Rectal smooth muscle tissue (tissue), 1 donor: ENCODE results near the gene DUSP5.

Experiments
- H3K27ac ChIP-seq: one replicate; pipeline ENCODE4 v1.7.0; 2013; ENCODE audit warnings: low read depth, low read length, inconsistent platforms
- H3K27me3 ChIP-seq: one replicate; pipeline ENCODE4 v1.7.0; 2013; ENCODE audit warnings: low read length; ENCODE audit not compliant: control insufficient read depth, insufficient read depth
- H3K36me3 ChIP-seq: one replicate; pipeline ENCODE4 v1.7.0; 2013; ENCODE audit warnings: low read length; ENCODE audit not compliant: control insufficient read depth, insufficient read depth
- H3K4me1 ChIP-seq: one replicate; pipeline ENCODE4 v1.7.0; 2013; ENCODE audit warnings: low read length; ENCODE audit not compliant: control insufficient read depth, insufficient read depth
- H3K4me3 ChIP-seq: one replicate; pipeline ENCODE4 v1.7.0; 2013; ENCODE audit warnings: low read length
- H3K9ac ChIP-seq: one replicate; pipeline ENCODE4 v1.7.0; 2013; ENCODE audit warnings: low read length

Gene DUSP5

DNA sequence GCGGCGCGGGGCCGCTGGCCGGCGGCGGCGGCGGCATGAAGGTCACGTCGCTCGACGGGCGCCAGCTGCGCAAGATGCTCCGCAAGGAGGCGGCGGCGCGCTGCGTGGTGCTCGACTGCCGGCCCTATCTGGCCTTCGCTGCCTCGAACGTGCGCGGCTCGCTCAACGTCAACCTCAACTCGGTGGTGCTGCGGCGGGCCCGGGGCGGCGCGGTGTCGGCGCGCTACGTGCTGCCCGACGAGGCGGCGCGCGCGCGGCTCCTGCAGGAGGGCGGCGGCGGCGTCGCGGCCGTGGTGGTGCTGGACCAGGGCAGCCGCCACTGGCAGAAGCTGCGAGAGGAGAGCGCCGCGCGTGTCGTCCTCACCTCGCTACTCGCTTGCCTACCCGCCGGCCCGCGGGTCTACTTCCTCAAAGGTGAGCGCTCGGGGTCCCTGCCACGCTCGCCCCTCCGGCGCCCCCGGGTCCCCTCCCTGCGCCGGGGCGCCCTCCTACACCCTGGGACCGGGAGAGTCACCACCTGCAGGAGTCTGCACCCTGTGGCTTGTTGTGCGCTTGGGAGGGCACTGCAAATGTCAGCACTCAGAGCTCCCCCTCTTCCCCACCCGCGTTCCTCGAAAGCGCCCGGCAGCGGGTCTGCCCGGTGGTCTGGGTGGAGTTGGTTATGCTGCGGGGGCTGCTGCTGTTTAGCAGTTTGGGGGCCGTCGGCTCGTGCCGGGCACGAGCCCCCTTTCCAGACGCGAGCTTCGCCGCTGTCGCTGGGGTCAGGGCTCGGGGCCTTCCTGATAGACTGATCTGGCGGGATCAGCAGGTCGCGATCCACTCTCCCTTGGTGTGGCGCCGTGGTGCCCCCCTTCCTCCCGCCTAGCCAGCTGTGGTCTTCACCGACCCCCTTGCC is 627 bp downstream of the DUSP5 start:
- Histone ChIP-seq H3K9ac (peak overlapping the region; percentile 33), H3K4me1 (peaks cover 41% of the 10 kb centered on the region), H3K27ac (peak overlapping the region; percentile 93), H3K4me3 (peak overlapping the region; percentile 72), H3K27me3 (no peaks in the 10 kb centered on the region), H3K36me3 (no peaks in the 10 kb centered on the region)

DNA sequence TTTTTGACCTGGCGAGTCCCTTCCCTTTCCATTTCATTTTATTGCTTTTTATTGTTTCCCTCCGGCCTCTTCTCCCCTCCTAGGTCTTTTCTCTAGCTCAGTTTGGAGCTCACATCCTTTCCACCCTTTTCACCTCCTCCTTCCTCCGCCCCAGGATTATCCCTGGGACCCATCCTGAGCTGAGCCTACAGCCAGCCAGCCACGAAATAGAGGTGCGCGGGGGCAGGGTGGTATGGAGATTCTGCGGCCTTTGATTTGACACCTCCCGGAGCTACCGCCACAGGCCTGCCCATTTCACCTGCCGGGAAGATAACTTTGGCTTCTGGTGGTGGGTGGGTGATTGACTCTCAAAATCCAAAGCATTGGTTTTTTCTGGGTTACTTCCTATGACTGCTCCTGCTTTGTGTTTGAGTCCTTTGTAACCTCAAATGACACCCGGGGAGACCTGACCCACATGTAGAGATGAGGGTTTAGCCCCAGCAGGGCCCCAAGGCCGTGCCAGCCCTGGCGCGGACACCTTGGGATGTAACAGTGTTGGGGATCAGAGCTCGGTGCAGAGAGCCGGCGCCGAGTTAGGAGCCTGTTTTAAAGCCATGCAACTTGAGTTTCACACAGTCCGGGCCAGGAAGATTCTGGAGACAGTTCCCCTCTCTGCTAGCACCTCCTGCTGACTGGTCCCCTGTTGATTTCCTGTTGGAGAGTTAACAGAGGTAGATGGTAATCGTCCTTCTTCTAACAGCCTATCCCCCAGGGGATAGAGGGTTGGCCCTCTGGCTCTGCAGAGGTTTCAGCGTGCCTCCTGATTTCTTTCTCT is 1.5 kb downstream of the DUSP5 start:
- Histone ChIP-seq H3K4me3 (peak overlapping the region; percentile 72), H3K4me1 (peaks cover 50% of the 10 kb centered on the region), H3K27ac (peak overlapping the region; percentile 93), H3K9ac (no peak overlapping the region), H3K27me3 (no peaks in the 10 kb centered on the region), H3K36me3 (no peaks in the 10 kb centered on the region)

DNA sequence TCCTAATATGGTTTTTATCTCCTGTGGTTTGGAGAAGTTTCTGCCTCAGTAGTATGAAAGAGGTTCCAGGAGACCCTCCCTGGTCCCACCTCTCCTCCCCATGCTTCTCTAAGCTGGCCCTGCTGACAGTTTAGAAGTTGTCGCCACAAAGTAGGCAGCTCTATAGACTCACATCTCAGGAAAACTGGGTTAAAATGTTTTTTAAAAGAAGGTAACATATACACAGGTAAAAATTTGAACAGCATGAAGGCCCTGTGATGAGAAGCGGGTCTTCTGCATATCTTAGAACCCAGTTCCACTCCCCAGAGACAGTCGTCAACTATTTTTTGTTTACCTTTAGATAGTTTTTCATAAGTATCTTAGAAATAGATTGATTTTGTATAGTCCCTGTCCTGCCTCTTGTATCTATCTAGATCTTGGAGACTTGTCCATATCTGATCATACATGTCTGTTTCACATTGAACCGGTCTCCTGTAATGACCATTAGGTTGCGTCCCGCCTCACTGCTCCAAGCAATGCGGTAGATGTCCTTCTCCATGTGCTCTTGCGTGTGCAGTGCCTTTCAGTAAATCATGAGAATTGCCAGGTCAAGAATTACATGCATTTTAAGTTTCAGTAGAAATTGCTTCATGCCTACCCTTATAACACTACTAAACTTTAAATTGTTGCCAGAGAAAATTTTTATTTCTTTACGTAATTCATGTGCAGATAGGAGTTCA is 2.2 kb downstream of the DUSP5 start:
- Histone ChIP-seq H3K27ac (peak overlapping the region; percentile 93), H3K4me3 (peak overlapping the region; percentile 14), H3K9ac (no peak overlapping the region), H3K36me3 (no peaks in the 10 kb centered on the region), H3K4me1 (peaks cover 57% of the 10 kb centered on the region), H3K27me3 (no peaks in the 10 kb centered on the region)

DNA sequence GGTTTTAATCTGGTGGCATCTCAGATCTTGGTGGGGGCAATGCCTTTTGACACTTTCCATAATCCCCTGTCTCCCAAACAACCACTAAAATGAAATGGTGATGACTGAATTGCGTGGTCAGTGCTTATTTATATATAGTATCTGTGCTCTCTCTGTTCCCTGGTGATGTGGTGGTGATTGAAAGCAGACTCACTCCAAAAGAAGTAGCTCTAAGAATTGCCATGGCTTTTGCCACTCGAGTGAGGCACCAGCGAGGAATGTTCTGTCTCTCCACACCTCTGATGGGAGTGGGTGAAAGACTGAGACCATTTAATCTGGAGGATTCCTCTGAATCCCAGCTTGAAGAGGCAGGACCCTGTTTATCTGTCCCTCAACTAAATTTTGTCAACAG is 2.8 kb downstream of the DUSP5 start:
- Histone ChIP-seq H3K4me3 (peak overlapping the region; percentile 14), H3K36me3 (no peaks in the 10 kb centered on the region), H3K27me3 (no peaks in the 10 kb centered on the region), H3K4me1 (peaks cover 62% of the 10 kb centered on the region), H3K27ac (peak overlapping the region; percentile 93), H3K9ac (no peak overlapping the region)

DNA sequence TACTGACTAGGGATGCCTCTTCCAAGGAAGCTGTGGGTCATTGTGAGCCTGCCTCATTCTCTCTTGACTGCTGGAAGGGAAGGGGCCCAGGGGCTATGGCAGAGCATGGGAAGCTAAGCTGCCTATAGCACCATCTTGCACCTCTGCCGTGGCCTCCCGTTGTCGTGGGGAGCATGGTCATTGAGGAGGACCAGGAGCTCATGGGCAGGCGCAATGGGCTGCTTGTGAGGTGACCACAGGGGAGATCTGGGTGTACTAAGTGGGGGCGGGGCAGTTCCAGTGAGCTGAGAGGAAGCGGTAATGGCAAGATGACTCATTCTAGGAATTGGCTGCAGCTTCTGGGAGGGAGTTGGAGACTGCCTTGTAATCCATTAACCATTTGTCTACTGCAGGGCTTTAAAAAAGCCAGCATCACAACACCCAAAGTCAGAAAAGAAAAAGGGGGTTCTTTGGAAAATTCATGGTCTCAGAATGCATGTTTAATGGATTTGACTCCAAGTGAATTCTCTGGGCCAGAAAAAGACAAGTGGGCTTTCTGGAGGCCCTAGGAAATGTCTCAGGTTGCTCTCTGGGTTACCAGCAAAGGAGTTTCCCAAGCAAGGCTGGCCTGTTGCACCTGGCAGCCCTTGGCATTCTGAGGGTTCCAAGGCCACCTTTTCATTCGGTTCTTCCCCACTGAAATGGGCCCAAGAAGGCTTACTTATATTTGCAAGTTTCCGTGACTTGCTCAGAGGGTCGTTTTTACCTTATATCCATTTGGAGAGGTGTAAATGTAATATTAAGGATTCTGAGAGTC is 3.6 kb downstream of the DUSP5 start:
- peaks cover 62% of the 10 kb centered on the region for H3K4me1 ChIP-seq
- H3K36me3 ChIP-seq, result no peaks in the 10 kb centered on the region
- peak overlapping the region; percentile 38 for H3K9ac ChIP-seq
- H3K27ac ChIP-seq, result peak overlapping the region; percentile 93
- H3K27me3 ChIP-seq, result no peaks in the 10 kb centered on the region
- H3K4me3 ChIP-seq, result peak overlapping the region; percentile 14

DNA sequence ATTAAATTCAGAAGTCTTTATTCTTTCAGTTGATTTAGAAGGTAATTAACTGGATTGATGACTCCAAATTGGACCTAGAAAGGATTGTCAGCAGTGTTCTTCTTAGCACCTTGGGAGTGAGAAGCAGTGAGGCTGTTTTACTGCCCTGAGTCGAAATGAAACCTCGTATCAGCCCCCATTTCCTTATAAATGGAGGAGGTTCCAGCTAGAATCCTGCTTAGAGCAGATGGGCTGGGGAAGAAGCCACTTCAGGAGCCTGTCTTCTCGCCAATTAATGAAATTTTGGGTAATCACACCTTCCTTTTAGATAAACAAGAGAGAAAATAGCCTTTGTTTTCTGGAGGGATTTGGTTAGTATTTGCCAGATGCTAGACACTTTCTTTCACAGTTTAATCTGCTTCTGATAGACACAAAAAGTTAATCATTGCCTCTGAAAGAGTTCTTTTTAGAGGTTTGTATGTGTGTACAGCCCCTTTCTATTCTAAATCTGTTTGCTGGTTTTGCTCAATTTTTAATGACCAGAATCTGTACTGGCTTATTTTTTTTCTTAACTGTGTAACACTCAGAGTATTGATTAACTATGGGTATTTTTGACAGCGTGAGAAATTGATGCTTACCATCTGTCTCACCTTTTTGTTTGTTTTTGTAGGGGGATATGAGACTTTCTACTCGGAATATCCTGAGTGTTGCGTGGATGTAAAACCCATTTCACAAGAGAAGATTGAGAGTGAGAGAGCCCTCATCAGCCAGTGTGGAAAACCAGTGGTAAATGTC is 4.6 kb downstream of the DUSP5 start:
- peaks cover 59% of the 10 kb centered on the region for H3K4me1 ChIP-seq
- no peaks in the 10 kb centered on the region for H3K36me3 ChIP-seq
- H3K27me3 ChIP-seq, result no peaks in the 10 kb centered on the region
- H3K4me3 ChIP-seq, result no peak overlapping the region
- peak overlapping the region; percentile 70 for H3K27ac ChIP-seq
- H3K9ac ChIP-seq, result no peak overlapping the region

DNA sequence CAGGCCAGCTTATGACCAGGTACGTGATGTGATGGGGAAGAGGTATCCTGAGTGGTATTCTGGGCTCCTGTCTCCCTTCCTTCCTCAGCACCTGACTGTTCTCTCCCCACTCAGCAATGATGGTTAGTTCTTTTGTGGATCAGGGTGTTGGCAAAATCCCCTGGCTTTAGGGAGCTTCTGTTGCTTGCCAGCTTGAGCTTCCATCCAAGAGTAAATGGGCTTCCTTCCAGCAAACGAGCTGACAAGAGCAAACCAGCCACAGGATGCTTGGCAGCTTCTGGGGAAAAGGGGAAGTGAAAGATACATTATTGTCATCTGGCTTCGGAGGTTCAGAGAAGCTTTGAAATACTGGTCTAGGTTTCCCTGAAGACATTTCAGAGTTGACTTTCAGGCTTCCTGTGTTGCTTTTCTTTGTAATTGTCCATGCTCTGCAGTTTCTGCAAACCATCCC is 5.2 kb downstream of the DUSP5 start:
- H3K27me3 ChIP-seq, result no peaks in the 10 kb centered on the region
- no peak overlapping the region for H3K9ac ChIP-seq
- H3K27ac ChIP-seq, result peak overlapping the region; percentile 70
- H3K4me3 ChIP-seq, result no peak overlapping the region
- H3K4me1 ChIP-seq, result peaks cover 59% of the 10 kb centered on the region
- no peaks in the 10 kb centered on the region for H3K36me3 ChIP-seq

DNA sequence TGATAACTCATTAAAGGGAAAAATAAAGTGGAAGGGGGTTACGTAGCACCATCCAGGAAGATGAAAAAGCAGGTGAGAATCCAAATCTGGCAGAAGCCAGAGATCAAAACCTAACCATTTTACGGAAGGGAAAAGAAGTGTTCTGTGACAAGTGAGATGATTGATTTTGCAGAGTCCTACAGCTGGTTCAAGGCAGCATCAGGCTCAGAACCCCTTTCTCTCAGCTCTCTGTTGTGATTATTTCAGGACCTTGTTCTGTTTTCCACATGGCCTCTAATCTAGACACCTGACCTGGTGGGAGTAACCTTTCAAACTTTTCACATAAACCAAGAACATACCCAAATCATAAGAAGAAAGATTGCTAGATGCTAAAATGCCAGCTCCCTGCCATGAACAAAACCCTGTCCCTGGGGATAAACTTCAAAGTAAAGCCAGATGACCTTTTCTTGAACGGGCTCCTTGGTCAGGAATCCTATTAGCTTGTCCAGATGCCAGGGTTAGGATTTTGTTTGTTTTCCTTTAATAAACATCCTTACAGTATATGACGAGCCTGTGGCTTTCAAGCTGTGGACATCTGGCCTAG is 5.9 kb downstream of the DUSP5 start:
- no peak overlapping the region for H3K9ac ChIP-seq
- no peaks in the 10 kb centered on the region for H3K27me3 ChIP-seq
- peak overlapping the region; percentile 70 for H3K27ac ChIP-seq
- peaks cover 59% of the 10 kb centered on the region for H3K4me1 ChIP-seq
- H3K4me3 ChIP-seq, result peak overlapping the region; percentile 41
- H3K36me3 ChIP-seq, result peaks cover 2% of the 10 kb centered on the region

DNA sequence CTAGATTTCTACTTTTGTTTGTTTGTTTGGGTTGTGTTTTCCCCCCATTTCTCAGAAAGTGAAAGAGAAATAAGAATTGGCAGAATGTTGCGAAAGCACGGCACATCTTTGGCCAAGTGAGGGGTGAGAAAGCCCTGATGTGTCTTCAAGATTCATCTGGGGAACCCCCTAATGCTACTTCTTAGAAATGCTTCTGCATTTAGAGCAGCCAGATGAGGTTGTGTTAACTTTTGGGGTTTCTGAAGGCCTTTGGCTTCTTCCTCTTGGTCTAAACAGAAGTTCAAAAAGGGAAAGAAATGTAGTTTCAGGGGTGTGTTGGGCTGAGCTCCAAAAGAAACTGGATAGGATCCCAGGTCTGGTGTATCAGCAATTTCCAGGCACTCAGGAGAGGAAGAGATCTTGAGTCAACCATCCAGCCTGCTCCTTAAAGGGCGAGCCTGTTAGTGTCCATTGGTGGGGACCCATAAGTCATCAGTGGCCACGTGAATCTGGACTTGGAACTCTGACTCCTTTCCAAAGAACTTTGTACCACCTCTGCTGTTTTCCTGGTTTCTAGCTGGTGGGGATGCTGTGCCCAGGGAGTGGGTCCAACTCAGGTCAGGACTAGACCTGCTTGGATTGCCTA is 6.5 kb downstream of the DUSP5 start:
- Histone ChIP-seq H3K27ac (peak overlapping the region; percentile 70), H3K9ac (no peak overlapping the region), H3K36me3 (peaks cover 2% of the 10 kb centered on the region), H3K4me1 (peaks cover 55% of the 10 kb centered on the region), H3K4me3 (no peak overlapping the region), H3K27me3 (no peaks in the 10 kb centered on the region)

DNA sequence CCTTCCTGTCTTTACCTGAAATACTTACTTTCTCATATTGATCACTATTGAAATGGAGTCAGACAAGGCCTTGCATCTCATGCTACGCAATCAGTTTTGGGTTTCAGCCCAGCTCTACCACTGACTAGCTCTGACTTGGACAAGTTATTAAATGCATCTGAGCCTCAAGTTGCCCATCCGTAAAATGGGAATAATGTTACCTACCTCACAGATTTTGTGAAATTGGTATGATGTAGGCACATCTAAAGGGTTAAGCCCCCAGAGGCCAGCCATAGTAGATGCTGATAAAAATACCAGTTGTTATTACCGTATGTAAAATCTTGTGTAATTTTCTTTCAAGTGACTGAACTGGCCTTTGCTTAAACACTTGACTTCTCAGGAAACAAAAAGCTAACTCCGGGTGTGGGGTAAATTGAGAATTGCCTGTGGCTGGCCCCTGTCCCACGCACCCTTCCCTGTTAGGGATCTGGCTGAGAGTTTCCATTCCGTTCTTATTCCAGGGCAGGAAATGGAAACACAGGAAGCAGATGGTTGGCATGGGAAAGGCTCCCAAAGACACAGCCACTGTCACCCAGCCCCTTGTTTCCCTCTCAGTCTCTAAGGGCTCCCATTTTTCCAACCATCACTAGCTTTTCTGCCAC is 7.5 kb downstream of the DUSP5 start:
- Histone ChIP-seq H3K4me3 (no peak overlapping the region), H3K36me3 (peaks cover 2% of the 10 kb centered on the region), H3K4me1 (peaks cover 51% of the 10 kb centered on the region), H3K9ac (no peak overlapping the region), H3K27ac (peak overlapping the region; percentile 70), H3K27me3 (no peaks in the 10 kb centered on the region)
